ENCODE results near the gene ZSWIM4.
A peak's percentile ranks its signal among the peaks of the same experiment; 100 is the strongest.

Gene ZSWIM4

DNA sequence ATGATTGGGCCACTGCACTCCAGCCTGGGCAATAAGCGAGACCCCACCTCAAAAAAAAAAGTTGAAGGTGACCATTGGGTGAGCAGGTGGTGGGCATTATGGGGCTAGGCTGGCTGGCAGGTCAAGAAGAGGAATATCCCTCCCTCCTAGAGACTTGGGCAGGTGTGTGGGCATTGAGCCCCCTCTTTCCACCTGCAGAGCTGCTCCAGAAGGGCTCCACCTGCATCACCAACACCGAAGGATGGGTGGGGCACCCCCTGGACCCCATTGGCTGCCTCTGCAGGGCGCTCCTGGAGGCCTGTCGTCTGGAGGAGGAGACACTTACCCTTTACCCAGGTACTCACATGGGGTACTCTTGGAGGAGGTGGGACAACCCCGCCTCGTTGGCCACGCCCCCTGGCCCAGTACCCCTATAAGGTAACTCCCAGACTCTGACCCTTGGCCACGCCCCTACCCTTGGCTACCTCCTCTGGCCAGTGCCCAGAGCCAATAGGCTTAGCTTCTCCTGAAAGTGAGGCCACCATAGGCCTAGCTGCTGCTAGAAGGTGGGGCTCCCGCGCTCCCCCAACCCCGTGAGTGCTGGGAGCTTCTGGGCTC is 21.9 kb downstream of the ZSWIM4 start:
- TF ChIP-seq, protein P1, sequence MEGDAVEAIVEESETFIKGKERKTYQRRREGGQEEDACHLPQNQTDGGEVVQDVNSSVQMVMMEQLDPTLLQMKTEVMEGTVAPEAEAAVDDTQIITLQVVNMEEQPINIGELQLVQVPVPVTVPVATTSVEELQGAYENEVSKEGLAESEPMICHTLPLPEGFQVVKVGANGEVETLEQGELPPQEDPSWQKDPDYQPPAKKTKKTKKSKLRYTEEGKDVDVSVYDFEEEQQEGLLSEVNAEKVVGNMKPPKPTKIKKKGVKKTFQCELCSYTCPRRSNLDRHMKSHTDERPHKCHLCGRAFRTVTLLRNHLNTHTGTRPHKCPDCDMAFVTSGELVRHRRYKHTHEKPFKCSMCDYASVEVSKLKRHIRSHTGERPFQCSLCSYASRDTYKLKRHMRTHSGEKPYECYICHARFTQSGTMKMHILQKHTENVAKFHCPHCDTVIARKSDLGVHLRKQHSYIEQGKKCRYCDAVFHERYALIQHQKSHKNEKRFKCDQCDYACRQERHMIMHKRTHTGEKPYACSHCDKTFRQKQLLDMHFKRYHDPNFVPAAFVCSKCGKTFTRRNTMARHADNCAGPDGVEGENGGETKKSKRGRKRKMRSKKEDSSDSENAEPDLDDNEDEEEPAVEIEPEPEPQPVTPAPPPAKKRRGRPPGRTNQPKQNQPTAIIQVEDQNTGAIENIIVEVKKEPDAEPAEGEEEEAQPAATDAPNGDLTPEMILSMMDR (IDR thresholded peaks at IDR 0.05): no peak
- no peaks in the 10 kb centered on the region for H3K27me3 ChIP-seq
- peaks cover 8% of the 10 kb centered on the region for H3K36me3 ChIP-seq
- H3K4me3 ChIP-seq (ENCODE audit: low read depth in 1 of 2, low read length in 1 of 2): peak overlapping the region in 1 of 2 experiments; percentile 52
- H3K27ac ChIP-seq: no peak overlapping the region
- H3K4me1 ChIP-seq (ENCODE audit: control insufficient read depth in 1 of 2, insufficient read depth in 1 of 2, low read depth in 1 of 2, low read length in 1 of 2): peaks cover 10% of the 10 kb centered on the region in 2 experiments
- H3K9me3 ChIP-seq: no peaks in the 10 kb centered on the region

DNA sequence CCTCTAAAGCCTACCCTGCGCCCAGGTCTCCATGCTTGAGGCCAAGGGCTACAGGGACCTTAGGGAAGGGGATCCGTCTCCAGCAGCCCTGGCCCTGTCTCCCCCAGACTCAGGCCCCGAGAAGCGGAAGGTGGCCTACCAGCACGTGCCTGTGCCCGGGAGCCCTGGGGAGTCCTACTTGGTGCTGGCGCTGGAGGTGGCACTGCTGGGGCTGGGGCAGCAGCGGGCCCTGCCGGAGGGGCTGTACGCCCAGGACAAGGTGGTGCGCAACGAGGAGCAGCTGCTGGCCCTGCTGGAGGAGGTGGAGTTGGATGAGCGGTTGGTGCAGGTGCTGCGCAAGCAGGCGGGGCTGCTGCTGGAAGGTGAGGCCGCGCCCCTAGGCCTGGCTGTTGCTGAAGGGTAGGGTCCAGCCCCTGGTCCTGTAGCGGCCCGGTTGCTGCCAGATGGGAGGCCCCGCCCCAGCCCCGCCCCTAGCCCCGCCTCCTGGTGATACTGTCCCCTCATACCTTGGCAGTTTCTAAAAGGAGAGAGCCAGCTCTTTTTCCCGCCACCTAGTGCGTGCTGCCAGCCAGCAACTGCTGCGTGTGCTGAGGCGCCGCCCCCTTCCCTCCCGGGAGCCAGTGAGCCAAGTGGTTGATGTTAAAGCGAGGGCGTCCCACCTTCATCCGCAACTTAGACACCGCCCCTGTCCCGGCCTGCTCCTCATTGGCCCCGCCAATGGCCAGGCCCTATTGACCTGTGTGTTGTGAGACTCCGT is 22.6 kb downstream of the ZSWIM4 start:
- H3K27me3 ChIP-seq: no peaks in the 10 kb centered on the region
- H3K9me3 ChIP-seq: no peaks in the 10 kb centered on the region
- H3K4me3 ChIP-seq (ENCODE audit: low read depth in 1 of 2, low read length in 1 of 2): peak overlapping the region in 1 of 2 experiments; percentile 52

DNA sequence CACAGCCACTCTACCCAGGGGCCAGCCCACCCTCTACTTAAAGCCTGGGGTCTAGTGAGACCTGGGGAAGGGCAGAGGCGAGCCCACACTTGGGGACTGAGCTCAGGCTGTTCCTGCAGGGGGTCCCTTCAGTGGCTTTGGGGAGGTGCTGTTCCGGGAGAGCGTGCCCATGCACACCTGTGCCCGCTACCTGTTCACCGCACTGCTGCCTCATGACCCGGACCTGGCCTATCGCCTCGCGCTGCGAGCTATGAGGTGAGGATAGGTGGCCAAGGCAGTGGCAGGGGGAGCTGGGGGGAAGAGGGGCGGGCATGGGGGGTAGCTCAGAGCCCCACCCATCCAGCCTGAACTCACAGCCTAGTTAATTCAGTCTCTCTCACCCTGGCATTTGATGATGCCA is 24.0 kb downstream of the ZSWIM4 start:
- TF ChIP-seq, protein P1 (IDR thresholded peaks at IDR 0.05): no peak
- peaks cover 8% of the 10 kb centered on the region for H3K36me3 ChIP-seq
- H3K27ac ChIP-seq: no peak overlapping the region
- H3K27me3 ChIP-seq: no peaks in the 10 kb centered on the region
- H3K9me3 ChIP-seq: no peaks in the 10 kb centered on the region
- peaks cover 4 to 5% of the 10 kb centered on the region in 2 experiments for H3K4me1 ChIP-seq (ENCODE audit: control insufficient read depth in 1 of 2, insufficient read depth in 1 of 2, low read depth in 1 of 2, low read length in 1 of 2)
- H3K4me3 ChIP-seq (ENCODE audit: low read depth in 1 of 2, low read length in 1 of 2): no peak overlapping the region

More for the DNA sequence above, 22.6 kb downstream of the ZSWIM4 start:
- peaks cover 8% of the 10 kb centered on the region for H3K36me3 ChIP-seq
- TF ChIP-seq, protein P1 (IDR thresholded peaks at IDR 0.05): no peak
- H3K4me1 ChIP-seq (ENCODE audit: control insufficient read depth in 1 of 2, insufficient read depth in 1 of 2, low read depth in 1 of 2, low read length in 1 of 2): peaks cover 10% of the 10 kb centered on the region in 2 experiments
- no peak overlapping the region for H3K27ac ChIP-seq

DNA sequence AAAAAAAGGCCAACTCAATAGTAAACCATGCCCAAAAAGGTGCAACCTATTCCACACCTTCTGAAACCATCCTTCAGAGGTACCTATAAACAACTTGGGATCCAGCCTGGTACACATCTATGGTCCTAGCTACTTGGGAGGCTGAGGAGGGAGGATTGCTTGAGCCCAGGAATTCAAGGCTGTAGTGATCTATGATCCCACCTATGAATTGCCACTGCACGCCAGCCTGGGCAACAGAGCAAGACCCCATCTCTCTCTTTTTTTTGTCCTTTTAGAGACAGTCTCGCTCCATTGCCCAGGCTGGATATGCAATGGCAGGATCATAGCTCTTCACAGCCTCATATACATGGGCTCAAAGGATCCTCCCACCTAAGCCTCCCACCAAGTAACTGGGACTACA is 26.0 kb downstream of the ZSWIM4 start:
- Histone ChIP-seq H3K27ac (no peak overlapping the region), H3K4me1 (ENCODE audit: control insufficient read depth in 1 of 2, insufficient read depth in 1 of 2, low read depth in 1 of 2, low read length in 1 of 2) (no peaks in the 10 kb centered on the region), H3K36me3 (peaks cover 5% of the 10 kb centered on the region), H3K27me3 (no peaks in the 10 kb centered on the region), H3K9me3 (no peaks in the 10 kb centered on the region), H3K4me3 (ENCODE audit: low read depth in 1 of 2, low read length in 1 of 2) (no peak overlapping the region)
- TF ChIP-seq, protein P1 (IDR thresholded peaks at IDR 0.05): no peak

DNA sequence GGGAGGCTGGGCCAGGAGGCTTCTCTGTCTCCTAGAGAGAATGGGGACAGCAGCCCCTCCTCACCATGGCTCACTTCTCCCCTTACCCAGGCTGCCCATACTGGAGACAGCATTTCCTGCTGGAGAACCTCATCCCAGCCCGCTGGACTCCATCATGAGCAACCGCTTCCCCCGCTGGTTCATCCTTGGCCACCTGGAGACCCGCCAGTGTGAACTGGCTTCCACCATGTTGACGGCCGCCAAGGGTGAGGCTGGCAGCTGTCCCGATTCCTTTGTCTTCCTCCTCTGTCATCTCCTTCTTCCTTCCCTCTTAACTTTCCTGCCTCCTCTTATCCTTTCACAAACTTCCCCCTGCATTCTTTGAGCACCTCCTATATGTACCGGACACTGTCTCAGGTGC is 28.0 kb downstream of the ZSWIM4 start:
- TF ChIP-seq, protein P1 (IDR thresholded peaks at IDR 0.05): no peak
- Histone ChIP-seq H3K4me3 (ENCODE audit: low read depth in 1 of 2, low read length in 1 of 2) (no peak overlapping the region), H3K27me3 (no peaks in the 10 kb centered on the region), H3K9me3 (no peaks in the 10 kb centered on the region), H3K27ac (no peak overlapping the region), H3K36me3 (no peaks in the 10 kb centered on the region), H3K4me1 (ENCODE audit: control insufficient read depth in 1 of 2, insufficient read depth in 1 of 2, low read depth in 1 of 2, low read length in 1 of 2) (no peaks in the 10 kb centered on the region)
